Measurements from ENCODE around the gene DGAT2. TPM values are rescaled to one million over a fixed set of nuclear protein-coding genes. Genes with fewer than 3 reads are reported as not detected.

Gene DGAT2
- total RNA-seq, 2 donors from 2014 or later = 6.0 to 14.2 TPM

DNA sequence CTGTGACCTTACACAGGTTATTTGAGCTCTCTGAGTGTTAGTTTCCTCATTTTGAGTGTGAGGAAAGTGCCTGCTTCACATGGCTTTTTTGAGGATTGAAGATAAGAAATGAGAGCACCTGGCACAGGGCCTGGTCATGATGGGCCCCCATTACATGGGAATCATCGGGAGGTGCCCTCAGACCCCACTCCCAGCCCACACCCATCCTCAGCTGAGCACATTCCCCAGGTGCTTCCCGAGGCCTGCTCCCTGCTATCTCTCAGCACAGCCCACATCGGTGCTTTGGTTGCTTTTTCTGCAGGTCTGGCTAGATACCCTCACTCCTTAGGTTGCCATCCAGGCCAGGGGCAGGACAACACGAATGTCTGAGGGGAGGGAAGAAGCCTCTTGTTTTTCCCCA lies 16.6 kb downstream of the DGAT2 start:
- Mint-ChIP-seq H3K9me3 (no peaks in the 10 kb centered on the region), H3K27ac (no peak overlapping the region), H3K4me1 (peaks cover 13% of the 10 kb centered on the region), H3K36me3 (ENCODE audit: low read depth) (no peaks in the 10 kb centered on the region), H3K27me3 (ENCODE audit: insufficient read depth) (peaks cover 18% of the 10 kb centered on the region), H3K4me3 (no peak overlapping the region)
- H3K4me3 ChIP-seq (ENCODE audit: low read length) = no peak overlapping the region
- no peak for DNase-seq
- H3K27ac ChIP-seq (ENCODE audit: low read depth, low read length) = no peak overlapping the region
- no peaks in the 10 kb centered on the region for H3K9me3 ChIP-seq (ENCODE audit: control insufficient read depth, low read length)
- no peaks in the 10 kb centered on the region for H3K4me1 ChIP-seq (ENCODE audit: control insufficient read depth, insufficient read depth, low read length)
- no peak for TF ChIP-seq CTCF (conservative IDR thresholded peaks at IDR 0.05)
- H3K27me3 ChIP-seq (ENCODE audit: control insufficient read depth, insufficient read depth, low read length, poor library complexity, severe bottlenecking) = no peaks in the 10 kb centered on the region
- no peaks in the 10 kb centered on the region for H3K36me3 ChIP-seq (ENCODE audit: control insufficient read depth, insufficient read depth, low read length)
- 82 to 90% methylated on average over 2 to 4 of the region's 4 CpGs for WGBS, 2 experiments (ENCODE audit: insufficient coverage in 1 of 2, insufficient read length in 1 of 2)
- H3K9ac ChIP-seq (ENCODE audit: extremely low read depth, low read length, poor library complexity, severe bottlenecking) = no peak overlapping the region

DNA sequence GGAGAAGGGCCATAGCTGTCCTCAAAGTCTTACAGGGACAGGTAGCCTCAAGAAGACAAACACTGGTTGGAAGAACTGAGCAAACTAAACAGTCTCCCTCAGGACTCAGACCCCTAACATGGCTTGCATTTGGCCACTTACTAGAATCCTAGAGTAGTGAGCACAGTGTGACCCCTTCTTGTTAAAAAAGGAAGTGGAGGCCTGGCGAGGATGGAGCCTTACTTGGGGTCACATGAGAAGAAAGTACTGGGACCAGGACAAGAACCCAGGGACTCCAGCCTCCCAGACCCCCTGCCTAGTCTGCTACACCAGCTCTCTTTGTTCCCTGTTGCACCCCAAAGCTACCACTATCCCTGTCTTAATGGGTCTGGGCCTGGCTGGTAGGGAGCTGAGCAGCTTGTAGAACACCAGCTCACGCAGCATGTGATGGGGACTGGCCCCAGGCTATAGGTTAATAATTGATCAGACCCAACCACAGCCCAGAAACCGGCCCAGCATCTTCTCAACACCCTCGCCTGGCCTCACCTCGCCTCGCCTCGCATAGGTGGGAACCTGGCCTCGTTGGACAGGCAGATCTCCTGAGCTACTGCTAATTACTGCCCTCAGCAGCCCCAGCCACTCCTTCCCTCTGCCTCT lies 17.6 kb downstream of the DGAT2 start:
- no peaks in the 10 kb centered on the region for H3K36me3 Mint-ChIP-seq (ENCODE audit: low read depth)
- H3K4me3 Mint-ChIP-seq = no peak overlapping the region
- peaks cover 21% of the 10 kb centered on the region for H3K27me3 Mint-ChIP-seq (ENCODE audit: insufficient read depth)
- Histone ChIP-seq H3K9ac (ENCODE audit: extremely low read depth, low read length, poor library complexity, severe bottlenecking) (no peak overlapping the region), H3K4me3 (ENCODE audit: low read length) (no peak overlapping the region), H3K4me1 (ENCODE audit: control insufficient read depth, insufficient read depth, low read length) (no peaks in the 10 kb centered on the region), H3K9me3 (ENCODE audit: control insufficient read depth, low read length) (no peaks in the 10 kb centered on the region), H3K36me3 (ENCODE audit: control insufficient read depth, insufficient read depth, low read length) (no peaks in the 10 kb centered on the region), H3K27me3 (ENCODE audit: control insufficient read depth, insufficient read depth, low read length, poor library complexity, severe bottlenecking) (no peaks in the 10 kb centered on the region), H3K27ac (ENCODE audit: low read depth, low read length) (no peak overlapping the region)
- 94% methylated on average over 5 to 8 of the region's 8 CpGs for WGBS, 2 experiments (ENCODE audit: insufficient coverage in 1 of 2, insufficient read length in 1 of 2)
- peak overlapping the region; percentile 21 for H3K27ac Mint-ChIP-seq
- no peaks in the 10 kb centered on the region for H3K9me3 Mint-ChIP-seq
- H3K4me1 Mint-ChIP-seq = peaks cover 13% of the 10 kb centered on the region
- no peak for DNase-seq
- no peak for TF ChIP-seq CTCF (conservative IDR thresholded peaks at IDR 0.05)

GRCh38 chr11:75789521-75789920 lies 20.9 kb downstream of the DGAT2 start:
- Histone ChIP-seq H3K4me1 (ENCODE audit: control insufficient read depth, insufficient read depth, low read length) (no peaks in the 10 kb centered on the region), H3K27me3 (ENCODE audit: control insufficient read depth, insufficient read depth, low read length, poor library complexity, severe bottlenecking) (no peaks in the 10 kb centered on the region), H3K36me3 (ENCODE audit: control insufficient read depth, insufficient read depth, low read length) (no peaks in the 10 kb centered on the region), H3K9me3 (ENCODE audit: control insufficient read depth, low read length) (no peaks in the 10 kb centered on the region), H3K9ac (ENCODE audit: extremely low read depth, low read length, poor library complexity, severe bottlenecking) (no peak overlapping the region), H3K4me3 (ENCODE audit: low read length) (no peak overlapping the region), H3K27ac (ENCODE audit: low read depth, low read length) (no peak overlapping the region)
- TF ChIP-seq CTCF (conservative IDR thresholded peaks at IDR 0.05) = no peak
- Mint-ChIP-seq H3K27me3 (ENCODE audit: insufficient read depth) (peaks cover 11% of the 10 kb centered on the region), H3K9me3 (no peaks in the 10 kb centered on the region), H3K27ac (no peak overlapping the region), H3K4me1 (peaks cover 9% of the 10 kb centered on the region), H3K36me3 (ENCODE audit: low read depth) (no peaks in the 10 kb centered on the region), H3K4me3 (no peak overlapping the region)
- no peak for DNase-seq
- WGBS, 2 experiments (ENCODE audit: insufficient coverage in 1 of 2, insufficient read length in 1 of 2) = 92 to 100% methylated on average over 3 of the region's 3 CpGs

Measured in endodermal cell (in vitro differentiated cells).